Liver (tissue), 9 donors: ENCODE data around the gene ABHD2. TPM values are rescaled to one million over a fixed set of nuclear protein-coding genes. Genes with fewer than 3 reads are reported as not detected.

Source experiments
- DNase-seq: peaks from one replicate; pipeline ENCODE4 v3.0.0-alpha.2; 2017; ENCODE audit warnings: low spot score
- H3K27ac ChIP-seq, 2 donors: one replicate each; pipeline ENCODE4 v1.7.0; 2013; ENCODE audit warnings: inconsistent platforms in 2 of 2, low read length in 2 of 2, control low read depth in 1 of 2, low read depth in 1 of 2, mild to moderate bottlenecking in 1 of 2
- H3K27me3 ChIP-seq, 4 donors: one replicate each; pipeline versions ENCODE4 v1.6.1 to v1.7.0; 2013; ENCODE audit warnings: low read length in 3 of 4, inconsistent platforms in 1 of 4, mild to moderate bottlenecking in 1 of 4, moderate library complexity in 1 of 4; ENCODE audit not compliant: control insufficient read depth in 4 of 4, insufficient read depth in 4 of 4
- H3K36me3 ChIP-seq, 4 donors: one replicate each; pipeline versions ENCODE4 v1.6.1 to v1.7.0; 2013; ENCODE audit warnings: low read length in 3 of 4, mild to moderate bottlenecking in 3 of 4, low read depth in 1 of 4, moderate library complexity in 1 of 4; ENCODE audit not compliant: control insufficient read depth in 4 of 4, insufficient read depth in 3 of 4
- H3K4me1 ChIP-seq, 4 donors: one replicate each; pipeline versions ENCODE4 v1.6.1 to v1.7.0; 2013; ENCODE audit warnings: low read length in 3 of 4, mild to moderate bottlenecking in 3 of 4, moderate library complexity in 1 of 4; ENCODE audit not compliant: control insufficient read depth in 4 of 4, insufficient read depth in 4 of 4
- H3K4me3 ChIP-seq, 3 donors: one replicate each; pipeline versions ENCODE4 v1.6.1 to v1.7.0; 2013; ENCODE audit warnings: low read length in 3 of 3, control low read depth in 1 of 3, low read depth in 1 of 3, mild to moderate bottlenecking in 1 of 3
- H3K9ac ChIP-seq, 2 donors: one replicate each; pipeline ENCODE4 v1.7.0; 2013; ENCODE audit warnings: low read length in 2 of 2, mild to moderate bottlenecking in 2 of 2, moderate library complexity in 2 of 2, control low read depth in 1 of 2, low read depth in 1 of 2
- H3K9me3 ChIP-seq, 4 donors: one replicate each; pipeline versions ENCODE4 v1.6.1 to v1.7.0; 2013; ENCODE audit warnings: low read length in 3 of 4; ENCODE audit not compliant: control insufficient read depth in 4 of 4
- ATF3 ChIP-seq: IDR thresholded peaks from 2 replicates; pipeline ENCODE4 v1.6.1; 2016; ENCODE audit warnings: antibody characterized with exemption
- CTCF ChIP-seq: fragments of 150-350 bp; IDR thresholded peaks from 2 replicates; pipeline ENCODE4 v1.5.1; 2017; ENCODE audit warnings: improper control_type of control experiment, low read depth, low read length; ENCODE audit not compliant: missing input control
- EGR1 ChIP-seq, 2 donors: IDR thresholded peaks; 2 replicates each; pipeline ENCODE4 v1.6.1; 2016 to 2018; ENCODE audit warnings: antibody characterized with exemption in 2 of 2, low read depth in 2 of 2
- FOXA1 ChIP-seq: IDR thresholded peaks from 2 replicates; pipeline ENCODE4 v1.6.1; 2016; ENCODE audit warnings: antibody characterized with exemption
- FOXA2 ChIP-seq: IDR thresholded peaks from 2 replicates; pipeline ENCODE4 v1.6.1; 2016; ENCODE audit warnings: antibody characterized with exemption
- GABPA ChIP-seq, 2 donors: IDR thresholded peaks in 1 of 2; conservative IDR thresholded peaks in 1 of 2; 2 replicates each; pipeline ENCODE4 v1.6.1; 2016; ENCODE audit warnings: antibody characterized with exemption in 2 of 2, mild to moderate bottlenecking in 1 of 2, moderate library complexity in 1 of 2
- HNF4A ChIP-seq, 2 donors: conservative IDR thresholded peaks; 2 replicates each; pipeline ENCODE4 v1.6.1; 2016; ENCODE audit warnings: antibody characterized with exemption in 2 of 2, mild to moderate bottlenecking in 2 of 2
- HNF4G ChIP-seq: IDR thresholded peaks from 2 replicates; pipeline ENCODE4 v1.6.1; 2016; ENCODE audit warnings: antibody characterized with exemption
- JUND ChIP-seq, 2 donors: IDR thresholded peaks; 2 replicates each; pipeline ENCODE4 v1.6.1; 2016; ENCODE audit warnings: antibody characterized with exemption in 2 of 2
- MAX ChIP-seq: IDR thresholded peaks from 2 replicates; pipeline ENCODE4 v1.6.1; 2016; ENCODE audit warnings: antibody characterized with exemption
- NR2F2 ChIP-seq: IDR thresholded peaks from 2 replicates; pipeline ENCODE4 v1.6.1; 2016; ENCODE audit warnings: antibody characterized with exemption
- RAD21 ChIP-seq, 2 donors: IDR thresholded peaks; 2 replicates each; pipeline ENCODE4 v1.6.1; 2016; ENCODE audit warnings: antibody characterized with exemption in 2 of 2, mild to moderate bottlenecking in 2 of 2
- REST ChIP-seq: IDR thresholded peaks from 2 replicates; pipeline ENCODE4 v1.6.1; 2016; ENCODE audit warnings: antibody characterized with exemption, mild to moderate bottlenecking
- RXRA ChIP-seq, 2 donors: IDR thresholded peaks; 2 replicates each; pipeline ENCODE4 v1.6.1; 2017 to 2018; ENCODE audit warnings: antibody characterized with exemption in 2 of 2, mild to moderate bottlenecking in 1 of 2
- SP1 ChIP-seq: IDR thresholded peaks from 2 replicates; pipeline ENCODE4 v1.6.1; 2018; ENCODE audit warnings: antibody characterized with exemption, mild to moderate bottlenecking
- TAF1 ChIP-seq: conservative IDR thresholded peaks from 2 replicates; pipeline ENCODE4 v1.6.1; 2016; ENCODE audit warnings: antibody characterized with exemption, mild to moderate bottlenecking
- YY1 ChIP-seq: IDR thresholded peaks from 2 replicates; pipeline ENCODE4 v1.6.1; 2016; ENCODE audit warnings: antibody characterized with exemption, mild to moderate bottlenecking
- WGBS: extraction: QIAGEN DNeasy Blood & Tissue Kit; methylation state at CpG from one replicate; pipeline ENCODE4 v1.1.7; 2013; 5-methylcytosine and 5-hydroxymethylcytosine counted together
- polyA plus RNA-seq, 2 donors: library from polyadenylated mRNA; stranded (reverse) in 1 of 2; unstranded in 1 of 2; fragments of 200-250 nt in 1 of 2; fragments of >200 nt in 1 of 2; fragmentation: Nextera tagmentation in 1 of 2; extraction: Ambion mirVana in 1 of 2; gene quantifications; one replicate each; pipeline versions ENCODE4 v1.2.1 to v1.2.3, GENCODE V29; 2013 to 2015
- total RNA-seq, 2 donors: library from RNA; depleted of rRNA; stranded (reverse); fragments of >200 nt; gene quantifications; one replicate each; pipeline ENCODE4 v1.2.3, GENCODE V29; 2014
- donor health status: healthy.
- donor health status: healthy.
- donor health status: healthy.
- donor health status: healthy.
- donor health status: healthy.

ABHD2 gene
- total and polyA plus RNA-seq, 4 donors = 34.6 to 663 (median 65.1) TPM

- H3K9ac ChIP-seq = no peak overlapping the region
- peak overlapping the region; percentile 75 to 90 for H3K27ac ChIP-seq
- TF ChIP-seq MAX (no peak), RAD21 (IDR thresholded peaks at IDR 0.05) (no peak), FOXA1 (no peak), RXRA (IDR thresholded peaks at IDR 0.05) (no peak), SP1 (no peak), CTCF (no peak), FOXA2 (no peak), NR2F2 (no peak), HNF4A (conservative IDR thresholded peaks at IDR 0.05) (no peak), JUND (IDR thresholded peaks at IDR 0.05) (no peak), GABPA (IDR thresholded peaks at IDR 0.05 in 1 of 2, conservative IDR thresholded peaks at IDR 0.05 in 1 of 2) (no peak), HNF4G (no peak), REST (no peak)
- no peaks in the 10 kb centered on the region for H3K27me3 ChIP-seq
- no peak overlapping the region for H3K4me3 ChIP-seq
- H3K9me3 ChIP-seq = no peaks in the 10 kb centered on the region
- no peak for DNase-seq
- H3K4me1 ChIP-seq = peaks cover 16 to 85% (median 47%) of the 10 kb centered on the region in 4 donors
- WGBS = 93% methylated on average over 3 of the region's 3 CpGs
- H3K36me3 ChIP-seq = peaks cover 0 to 13% (median 3%) of the 10 kb centered on the region in 4 donors
Measured at GRCh38 chr15:89099968-89100367, 11.7 kb downstream of the ABHD2 start.

- WGBS = 48% methylated on average over 8 of the region's 8 CpGs
- TF ChIP-seq RXRA (IDR thresholded peaks at IDR 0.05) (peak; percentile 10 to 22), JUND (IDR thresholded peaks at IDR 0.05) (peak; percentile 82 to 88), HNF4G (no peak), RAD21 (IDR thresholded peaks at IDR 0.05) (peak in 1 of 2 donors; percentile 10), REST (no peak), HNF4A (conservative IDR thresholded peaks at IDR 0.05) (peak; percentile 29 to 57), ATF3 (peak; percentile 49), GABPA (IDR thresholded peaks at IDR 0.05 in 1 of 2, conservative IDR thresholded peaks at IDR 0.05 in 1 of 2) (no peak), FOXA2 (no peak), EGR1 (IDR thresholded peaks at IDR 0.05; ENCODE audit: low read depth in 2 of 2) (no peak), TAF1 (no peak), NR2F2 (no peak), YY1 (no peak), CTCF (no peak)
- Histone ChIP-seq H3K9ac (peak overlapping the region; percentile 56 to 60), H3K4me3 (no peak overlapping the region), H3K36me3 (peaks cover 0 to 17% (median 3%) of the 10 kb centered on the region in 4 donors), H3K9me3 (no peaks in the 10 kb centered on the region), H3K27ac (peak overlapping the region; percentile 75 to 90), H3K27me3 (no peaks in the 10 kb centered on the region), H3K4me1 (peaks cover 14 to 81% (median 37%) of the 10 kb centered on the region in 4 donors)
- no peak for DNase-seq
Measured at GRCh38 chr15:89101302-89102193, 13.3 kb downstream of the ABHD2 start.
